Panc1 (cell line): ENCODE data around the gene KRTAP1-1. TPM values are rescaled to one million over a fixed set of nuclear protein-coding genes. Genes with fewer than 3 reads are reported as not detected.

Source experiments
- ATAC-seq: fragments of 200-7000 bp; cut with Tn5 transposase; 2 replicates; pipeline ENCODE4 v1.9.1; 2020; ENCODE audit warnings: mild to moderate bottlenecking, moderate library complexity
- BruUV-seq: library from RNA; stranded (reverse); fragments of 400-500 nt; replicated peaks from 2 replicates; lab custom pipeline; 2021; lab: Mats Ljungman, UMichigan
- CTCF ChIA-PET: fragments of 300-600 bp; sonication (Branson Sonifier 250); formaldehyde crosslinking; loops from one replicate; lab custom pipeline; 2022; ENCODE audit warnings: antibody characterized with exemption; lab: Charles Lee
- POLR2A ChIA-PET: fragments of 300-600 bp; sonication (Branson Sonifier 250); formaldehyde crosslinking; loops from one replicate; lab custom pipeline; 2022; ENCODE audit warnings: antibody characterized with exemption; lab: Charles Lee
- DNase-seq: peaks from one replicate; pipeline ENCODE4 v3.0.0-alpha.2; 2010; ENCODE audit warnings: low read depth, low spot score
- H3K27ac ChIP-seq: 2 replicates; pipeline ENCODE4 v1.5.1; 2011; ENCODE audit warnings: mild to moderate bottlenecking, low read length, inconsistent platforms
- H3K27me3 ChIP-seq: fragments of 200-500 bp; sonication (Bioruptor generic); 2 replicates; pipeline ENCODE4 v1.6.0; 2014; ENCODE audit warnings: low read length, inconsistent platforms; ENCODE audit not compliant: control insufficient read depth, insufficient read depth
- H3K36me3 ChIP-seq: fragments of 200-500 bp; sonication (Bioruptor generic); 2 replicates; pipeline ENCODE4 v1.5.1; 2014; ENCODE audit warnings: inconsistent platforms, mild to moderate bottlenecking, low read length, moderate library complexity; ENCODE audit not compliant: control insufficient read depth, insufficient read depth
- H3K4me1 ChIP-seq: 2 replicates; pipeline ENCODE4 v1.5.1; 2011; ENCODE audit warnings: inconsistent platforms, mild to moderate bottlenecking, low read length, moderate library complexity; ENCODE audit not compliant: control insufficient read depth, insufficient read depth
- H3K4me3 ChIP-seq, 2 experiments: 2 replicates each; pipeline ENCODE4 v1.5.1; 2011 to 2012; ENCODE audit warnings: low read depth in 2 of 2, low read length in 2 of 2, mild to moderate bottlenecking in 2 of 2, inconsistent platforms in 1 of 2, moderate library complexity in 1 of 2
- H3K9me3 ChIP-seq: fragments of 200-500 bp; sonication (Bioruptor generic); 2 replicates; pipeline ENCODE4 v1.5.1; 2014; ENCODE audit warnings: low read depth, mild to moderate bottlenecking, inconsistent platforms, low read length, moderate library complexity; ENCODE audit not compliant: control insufficient read depth, insufficient read depth
- POLR2AphosphoS5 ChIP-seq: IDR thresholded peaks from 2 replicates; pipeline ENCODE4 v1.6.1; 2012; ENCODE audit warnings: mild to moderate bottlenecking, low read depth, low read length, moderate library complexity
- SIN3A ChIP-seq: IDR thresholded peaks from 2 replicates; pipeline ENCODE4 v1.6.1; 2012; ENCODE audit warnings: low read depth, mild to moderate bottlenecking, low read length, moderate library complexity, borderline replicate concordance; ENCODE audit not compliant: insufficient read depth
- TCF7L2 ChIP-seq: IDR thresholded peaks from 2 replicates; pipeline ENCODE4 v1.6.1; 2011; ENCODE audit warnings: mild to moderate bottlenecking, low read depth, low read length, inconsistent platforms
- in situ Hi-C: cut with HindIII; loops from 2 replicates; pipeline ENCODE4 v1.10.0; 2016; ENCODE audit warnings: low sequenced_read_pairs, low pct_unique_long_range_greater_than_20kb
- intact Hi-C: fragments of 100-400 bp; cut with micrococcal nuclease; formaldehyde crosslinking; loops from one replicate; pipeline ENCODE4 v1.10.0; 2022; ENCODE audit not compliant: unreplicated experiment
- total RNA-seq: library from RNA; stranded (reverse); gene quantifications from one replicate; pipeline ENCODE4 v1.2.1, GENCODE V29; 2021; ENCODE audit not compliant: unreplicated experiment
- TF ChIP-seq, protein P1 (sequence below): fragments of 450-650 bp; IDR thresholded peaks from 2 replicates; pipeline ENCODE4 v1.5.1; 2017; ENCODE audit warnings: mild to moderate bottlenecking
- TF ChIP-seq, protein P2 (sequence below), 2 experiments: IDR thresholded peaks; 2 replicates each; pipeline ENCODE4 v1.6.1; 2011 to 2012; ENCODE audit warnings: low read depth in 2 of 2, control low read depth in 1 of 2, low read length in 1 of 2, mild to moderate bottlenecking in 1 of 2, moderate library complexity in 1 of 2; ENCODE audit not compliant: insufficient read depth in 1 of 2

KRTAP1-1 gene
- total RNA-seq, 1 experiment from 2014 or later = not detected

DNA sequence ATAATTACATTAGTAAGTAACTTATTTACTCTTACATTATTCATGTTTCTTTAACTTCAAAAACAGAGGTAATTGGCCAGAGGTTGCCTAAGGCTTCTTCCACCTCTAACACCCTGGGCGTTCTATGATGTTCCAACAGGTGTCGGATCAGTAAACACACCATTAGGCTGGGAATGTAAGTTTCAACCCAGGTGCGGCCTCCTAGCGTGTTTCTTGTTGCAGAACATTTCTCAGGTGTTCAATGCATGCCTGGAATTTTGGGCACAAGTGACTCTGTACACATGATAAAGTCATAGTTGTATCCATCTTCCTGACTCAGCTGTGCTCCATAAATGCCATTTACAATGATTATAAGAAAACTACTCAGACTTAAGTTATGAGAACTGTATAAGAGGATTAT, 12.8 kb upstream of the KRTAP1-1 start:
- H3K4me3 ChIP-seq = no peak overlapping the region
- DNase-seq (no peak), ATAC-seq (no peak)
- TF ChIP-seq TCF7L2 (no peak), SIN3A (no peak), POLR2AphosphoS5 (no peak)
- TF ChIP-seq, protein P1, sequence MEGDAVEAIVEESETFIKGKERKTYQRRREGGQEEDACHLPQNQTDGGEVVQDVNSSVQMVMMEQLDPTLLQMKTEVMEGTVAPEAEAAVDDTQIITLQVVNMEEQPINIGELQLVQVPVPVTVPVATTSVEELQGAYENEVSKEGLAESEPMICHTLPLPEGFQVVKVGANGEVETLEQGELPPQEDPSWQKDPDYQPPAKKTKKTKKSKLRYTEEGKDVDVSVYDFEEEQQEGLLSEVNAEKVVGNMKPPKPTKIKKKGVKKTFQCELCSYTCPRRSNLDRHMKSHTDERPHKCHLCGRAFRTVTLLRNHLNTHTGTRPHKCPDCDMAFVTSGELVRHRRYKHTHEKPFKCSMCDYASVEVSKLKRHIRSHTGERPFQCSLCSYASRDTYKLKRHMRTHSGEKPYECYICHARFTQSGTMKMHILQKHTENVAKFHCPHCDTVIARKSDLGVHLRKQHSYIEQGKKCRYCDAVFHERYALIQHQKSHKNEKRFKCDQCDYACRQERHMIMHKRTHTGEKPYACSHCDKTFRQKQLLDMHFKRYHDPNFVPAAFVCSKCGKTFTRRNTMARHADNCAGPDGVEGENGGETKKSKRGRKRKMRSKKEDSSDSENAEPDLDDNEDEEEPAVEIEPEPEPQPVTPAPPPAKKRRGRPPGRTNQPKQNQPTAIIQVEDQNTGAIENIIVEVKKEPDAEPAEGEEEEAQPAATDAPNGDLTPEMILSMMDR = no peak
- TF ChIP-seq, protein P2, sequence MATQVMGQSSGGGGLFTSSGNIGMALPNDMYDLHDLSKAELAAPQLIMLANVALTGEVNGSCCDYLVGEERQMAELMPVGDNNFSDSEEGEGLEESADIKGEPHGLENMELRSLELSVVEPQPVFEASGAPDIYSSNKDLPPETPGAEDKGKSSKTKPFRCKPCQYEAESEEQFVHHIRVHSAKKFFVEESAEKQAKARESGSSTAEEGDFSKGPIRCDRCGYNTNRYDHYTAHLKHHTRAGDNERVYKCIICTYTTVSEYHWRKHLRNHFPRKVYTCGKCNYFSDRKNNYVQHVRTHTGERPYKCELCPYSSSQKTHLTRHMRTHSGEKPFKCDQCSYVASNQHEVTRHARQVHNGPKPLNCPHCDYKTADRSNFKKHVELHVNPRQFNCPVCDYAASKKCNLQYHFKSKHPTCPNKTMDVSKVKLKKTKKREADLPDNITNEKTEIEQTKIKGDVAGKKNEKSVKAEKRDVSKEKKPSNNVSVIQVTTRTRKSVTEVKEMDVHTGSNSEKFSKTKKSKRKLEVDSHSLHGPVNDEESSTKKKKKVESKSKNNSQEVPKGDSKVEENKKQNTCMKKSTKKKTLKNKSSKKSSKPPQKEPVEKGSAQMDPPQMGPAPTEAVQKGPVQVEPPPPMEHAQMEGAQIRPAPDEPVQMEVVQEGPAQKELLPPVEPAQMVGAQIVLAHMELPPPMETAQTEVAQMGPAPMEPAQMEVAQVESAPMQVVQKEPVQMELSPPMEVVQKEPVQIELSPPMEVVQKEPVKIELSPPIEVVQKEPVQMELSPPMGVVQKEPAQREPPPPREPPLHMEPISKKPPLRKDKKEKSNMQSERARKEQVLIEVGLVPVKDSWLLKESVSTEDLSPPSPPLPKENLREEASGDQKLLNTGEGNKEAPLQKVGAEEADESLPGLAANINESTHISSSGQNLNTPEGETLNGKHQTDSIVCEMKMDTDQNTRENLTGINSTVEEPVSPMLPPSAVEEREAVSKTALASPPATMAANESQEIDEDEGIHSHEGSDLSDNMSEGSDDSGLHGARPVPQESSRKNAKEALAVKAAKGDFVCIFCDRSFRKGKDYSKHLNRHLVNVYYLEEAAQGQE (IDR thresholded peaks at IDR 0.05; ENCODE audit: insufficient read depth in 1 of 2, low read depth in 2 of 2, low read length in 1 of 2) = no peak
- H3K27ac ChIP-seq = no peak overlapping the region
- in situ Hi-C loops (no loop called here), intact Hi-C loops (no loop called here)
- no peaks in the 10 kb centered on the region for H3K4me1 ChIP-seq
- no peaks in the 10 kb centered on the region for H3K9me3 ChIP-seq
- ChIA-PET POLR2A (no interaction called here), CTCF (no interaction called here)
- no TSS peak for BruUV-seq
- no peaks in the 10 kb centered on the region for H3K36me3 ChIP-seq
- H3K27me3 ChIP-seq = no peaks in the 10 kb centered on the region

DNA sequence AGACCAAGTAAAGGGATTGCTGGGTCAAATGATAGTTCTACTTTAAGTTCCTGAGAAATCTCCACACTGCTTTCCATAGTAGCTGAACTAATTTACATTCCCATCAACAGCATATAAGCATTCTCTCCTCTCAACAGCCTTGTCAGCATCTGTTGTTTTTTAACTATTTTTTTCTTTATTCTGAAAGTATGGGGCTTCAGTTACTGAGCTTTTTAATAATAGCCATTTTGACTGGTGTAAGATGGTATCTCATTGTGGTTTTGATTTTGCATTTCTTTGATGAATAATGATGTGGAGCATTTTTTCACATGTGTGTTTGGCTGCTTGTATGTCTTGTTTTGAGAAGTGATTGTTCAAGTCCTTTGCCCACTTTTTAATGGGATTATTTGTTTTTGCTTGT, 11.3 kb upstream of the KRTAP1-1 start:
- no peaks in the 10 kb centered on the region for H3K9me3 ChIP-seq
- H3K27me3 ChIP-seq = 0 out of 2 replicates have a peak, but pooled peaks cover 2% of the 10 kb centered on the region
- ATAC-seq (no peak), DNase-seq (no peak)
- H3K4me1 ChIP-seq = no peaks in the 10 kb centered on the region
- ChIA-PET CTCF (no interaction called here), POLR2A (interaction anchor here (0.6 kb wide), 1 partner anchor 206 kb away, joined by 6 read pairs; no protein-coding TSS in a partner anchor)
- H3K4me3 ChIP-seq = no peak overlapping the region
- no TSS peak for BruUV-seq
- H3K36me3 ChIP-seq = no peaks in the 10 kb centered on the region
- intact Hi-C loops = no loop called here
- H3K27ac ChIP-seq = no peak overlapping the region
- TF ChIP-seq, protein P1 = no peak
- no peak for TF ChIP-seq POLR2AphosphoS5
- no peak for TF ChIP-seq TCF7L2
- in situ Hi-C loops = no loop called here
